ENCODE data around the gene LY6G6F.

LY6G6F gene

DNA sequence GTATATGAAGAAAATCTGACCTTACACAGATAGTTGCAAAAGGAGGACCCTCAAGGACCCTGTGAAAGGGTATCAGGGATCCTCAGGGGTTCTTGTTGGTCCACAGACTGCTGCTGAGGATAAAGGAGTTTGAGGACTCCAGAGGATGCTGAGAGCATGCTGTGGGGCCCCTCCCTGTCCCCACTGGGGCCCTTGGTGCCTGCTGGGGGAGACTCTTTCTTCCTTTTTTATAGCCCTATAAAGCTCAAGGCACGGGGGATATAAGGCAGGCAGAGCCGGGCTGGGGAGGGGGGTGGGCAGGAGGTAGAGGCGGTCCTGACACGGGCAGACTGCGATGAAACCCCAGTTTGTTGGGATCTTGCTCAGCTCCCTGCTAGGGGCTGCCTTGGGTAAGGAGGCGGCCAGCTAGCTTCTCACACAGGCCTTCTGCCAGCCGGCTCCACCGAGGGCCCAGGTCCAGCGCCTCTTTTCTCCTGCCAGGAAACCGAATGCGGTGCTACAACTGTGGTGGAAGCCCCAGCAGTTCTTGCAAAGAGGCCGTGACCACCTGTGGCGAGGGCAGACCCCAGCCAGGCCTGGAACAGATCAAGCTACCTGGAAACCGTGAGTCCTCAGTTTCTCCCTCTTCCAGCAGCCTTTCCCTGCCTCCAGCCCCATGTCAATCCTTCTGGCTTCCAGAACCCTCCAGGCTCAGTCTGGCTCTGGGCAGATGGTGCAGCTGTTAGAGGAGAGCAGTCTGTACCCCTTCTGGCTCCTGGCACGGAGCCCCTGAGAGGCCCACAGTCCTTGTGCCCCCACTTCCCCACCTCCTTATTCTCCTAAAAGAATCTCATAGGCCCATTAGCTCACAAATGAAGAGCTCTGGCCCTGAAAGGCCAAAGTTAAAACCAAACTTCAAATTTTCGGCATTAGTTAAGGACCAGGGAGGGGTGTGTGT lies 8.6 kb downstream of the LY6G6F start, which contains the start of gene LY6G6D:
Gene LY6G6D (plus strand): TSS at position 327 of the 937 bp plus-strand sequence. CDS start 8 bp downstream, at position 335.
- no peak within 1 kb of the TSS for H2AFZ ChIP-seq (ENCODE audit: low read depth, low read length, severe bottlenecking)
- H3K9me3 ChIP-seq (ENCODE audit: insufficient read depth, low read length): no peaks in the 10 kb centered on the region
- H3K27me3 ChIP-seq (ENCODE audit: low read length): no peaks in the 10 kb centered on the region
- no peaks in the 10 kb centered on the region for H3K79me2 ChIP-seq (ENCODE audit: insufficient read depth, low read length)
- no peaks in the 10 kb centered on the region for H4K20me1 ChIP-seq (ENCODE audit: low read depth, low read length)
- no peak for TF ChIP-seq EZH2phosphoT487 (conservative IDR thresholded peaks at IDR 0.05; ENCODE audit: low read length)
- TF ChIP-seq, protein P1, sequence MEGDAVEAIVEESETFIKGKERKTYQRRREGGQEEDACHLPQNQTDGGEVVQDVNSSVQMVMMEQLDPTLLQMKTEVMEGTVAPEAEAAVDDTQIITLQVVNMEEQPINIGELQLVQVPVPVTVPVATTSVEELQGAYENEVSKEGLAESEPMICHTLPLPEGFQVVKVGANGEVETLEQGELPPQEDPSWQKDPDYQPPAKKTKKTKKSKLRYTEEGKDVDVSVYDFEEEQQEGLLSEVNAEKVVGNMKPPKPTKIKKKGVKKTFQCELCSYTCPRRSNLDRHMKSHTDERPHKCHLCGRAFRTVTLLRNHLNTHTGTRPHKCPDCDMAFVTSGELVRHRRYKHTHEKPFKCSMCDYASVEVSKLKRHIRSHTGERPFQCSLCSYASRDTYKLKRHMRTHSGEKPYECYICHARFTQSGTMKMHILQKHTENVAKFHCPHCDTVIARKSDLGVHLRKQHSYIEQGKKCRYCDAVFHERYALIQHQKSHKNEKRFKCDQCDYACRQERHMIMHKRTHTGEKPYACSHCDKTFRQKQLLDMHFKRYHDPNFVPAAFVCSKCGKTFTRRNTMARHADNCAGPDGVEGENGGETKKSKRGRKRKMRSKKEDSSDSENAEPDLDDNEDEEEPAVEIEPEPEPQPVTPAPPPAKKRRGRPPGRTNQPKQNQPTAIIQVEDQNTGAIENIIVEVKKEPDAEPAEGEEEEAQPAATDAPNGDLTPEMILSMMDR (IDR thresholded peaks at IDR 0.05; ENCODE audit: insufficient read depth, low read length, poor library complexity, severe bottlenecking): no peak
- H3K4me2 ChIP-seq (ENCODE audit: low read depth, low read length, poor library complexity, severe bottlenecking): no peak within 1 kb of the TSS
- no peaks in the 10 kb centered on the region for H3K9me2 ChIP-seq (replicated peaks; ENCODE audit: insufficient read depth, low read length)
- H3K4me3 ChIP-seq (ENCODE audit: insufficient read depth, low read length, poor library complexity, severe bottlenecking): no peak within 1 kb of the TSS
- no peaks in the 10 kb centered on the region for H3K36me3 ChIP-seq (ENCODE audit: low read length)
- H3K27ac ChIP-seq (ENCODE audit: low read depth, low read length): no peak within 1 kb of the TSS
- H3K9ac ChIP-seq (ENCODE audit: low read length): no peak within 1 kb of the TSS
- H3F3A ChIP-seq (ENCODE audit: insufficient read depth): no peaks in the 10 kb centered on the region

DNA sequence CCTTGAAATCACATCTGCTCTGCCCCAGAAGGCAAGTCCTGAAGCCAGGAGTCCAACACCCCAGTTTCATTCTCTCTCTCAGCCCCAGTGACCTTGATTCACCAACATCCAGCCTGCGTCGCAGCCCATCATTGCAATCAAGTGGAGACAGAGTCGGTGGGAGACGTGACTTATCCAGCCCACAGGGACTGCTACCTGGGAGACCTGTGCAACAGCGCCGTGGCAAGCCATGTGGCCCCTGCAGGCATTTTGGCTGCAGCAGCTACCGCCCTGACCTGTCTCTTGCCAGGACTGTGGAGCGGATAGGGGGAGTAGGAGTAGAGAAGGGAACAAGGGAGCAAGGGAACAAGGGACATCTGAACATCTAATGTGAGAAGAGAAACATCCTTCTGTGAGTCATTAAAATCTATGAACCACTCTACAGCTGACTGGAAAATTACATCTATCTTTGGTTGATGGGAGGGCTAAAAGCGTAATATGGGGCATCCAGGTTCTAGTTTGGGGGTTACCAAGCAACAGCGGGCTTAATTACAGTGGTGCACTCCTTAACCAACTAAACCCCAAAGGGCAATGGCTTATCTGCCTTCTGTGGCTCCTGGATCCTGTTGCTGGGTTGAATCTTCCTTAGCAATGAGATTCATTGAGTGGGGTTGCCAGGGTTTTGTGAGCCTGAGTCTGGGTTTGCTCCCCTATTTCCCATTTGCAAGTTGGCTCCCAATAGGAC lies 11.0 kb downstream of the LY6G6F start:
- Histone ChIP-seq H3F3A (ENCODE audit: insufficient read depth) (no peaks in the 10 kb centered on the region), H3K27me3 (ENCODE audit: low read length) (no peaks in the 10 kb centered on the region), H4K20me1 (ENCODE audit: low read depth, low read length) (no peaks in the 10 kb centered on the region), H2AFZ (ENCODE audit: low read depth, low read length, severe bottlenecking) (no peak overlapping the region), H3K79me2 (ENCODE audit: insufficient read depth, low read length) (no peaks in the 10 kb centered on the region), H3K9ac (ENCODE audit: low read length) (no peak overlapping the region), H3K4me3 (ENCODE audit: insufficient read depth, low read length, poor library complexity, severe bottlenecking) (no peak overlapping the region), H3K27ac (ENCODE audit: low read depth, low read length) (no peak overlapping the region), H3K9me2 (replicated peaks; ENCODE audit: insufficient read depth, low read length) (no peaks in the 10 kb centered on the region), H3K9me3 (ENCODE audit: insufficient read depth, low read length) (no peaks in the 10 kb centered on the region), H3K36me3 (ENCODE audit: low read length) (no peaks in the 10 kb centered on the region), H3K4me2 (ENCODE audit: low read depth, low read length, poor library complexity, severe bottlenecking) (no peak overlapping the region)
- TF ChIP-seq EZH2phosphoT487 (conservative IDR thresholded peaks at IDR 0.05; ENCODE audit: low read length): no peak
- TF ChIP-seq, protein P1 (IDR thresholded peaks at IDR 0.05; ENCODE audit: insufficient read depth, low read length, poor library complexity, severe bottlenecking): no peak

DNA sequence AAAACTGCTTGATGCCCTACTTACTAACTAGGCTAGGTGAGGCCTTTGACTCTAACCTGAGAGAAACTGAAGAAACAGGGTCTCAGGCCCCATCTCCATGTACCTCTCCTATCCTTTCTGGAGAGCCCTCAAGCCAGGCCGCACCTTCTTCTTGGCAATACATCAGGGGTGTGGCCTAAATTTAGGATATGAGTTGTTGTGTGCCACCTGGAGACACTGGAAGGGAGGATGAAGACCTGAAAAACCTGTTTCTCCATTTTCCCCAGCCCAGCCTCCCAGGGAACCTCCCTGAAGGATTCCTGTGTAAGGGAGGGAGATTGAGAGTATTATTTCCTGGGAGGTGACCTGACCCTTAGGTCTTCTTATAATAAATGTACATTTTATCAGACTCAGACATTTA lies 11.6 kb downstream of the LY6G6F start:
- H3K4me3 ChIP-seq (ENCODE audit: insufficient read depth, low read length, poor library complexity, severe bottlenecking): no peak overlapping the region
- H3K27me3 ChIP-seq (ENCODE audit: low read length): no peaks in the 10 kb centered on the region
- H2AFZ ChIP-seq (ENCODE audit: low read depth, low read length, severe bottlenecking): no peak overlapping the region
- no peak overlapping the region for H3K27ac ChIP-seq (ENCODE audit: low read depth, low read length)
- no peaks in the 10 kb centered on the region for H3K79me2 ChIP-seq (ENCODE audit: insufficient read depth, low read length)
- H3K4me2 ChIP-seq (ENCODE audit: low read depth, low read length, poor library complexity, severe bottlenecking): no peak overlapping the region
- no peaks in the 10 kb centered on the region for H3K9me2 ChIP-seq (replicated peaks; ENCODE audit: insufficient read depth, low read length)
- H4K20me1 ChIP-seq (ENCODE audit: low read depth, low read length): no peaks in the 10 kb centered on the region
- H3F3A ChIP-seq (ENCODE audit: insufficient read depth): no peaks in the 10 kb centered on the region
- no peaks in the 10 kb centered on the region for H3K9me3 ChIP-seq (ENCODE audit: insufficient read depth, low read length)
- no peaks in the 10 kb centered on the region for H3K36me3 ChIP-seq (ENCODE audit: low read length)
- no peak overlapping the region for H3K9ac ChIP-seq (ENCODE audit: low read length)
- TF ChIP-seq, protein P1 (IDR thresholded peaks at IDR 0.05; ENCODE audit: insufficient read depth, low read length, poor library complexity, severe bottlenecking): no peak
- no peak for TF ChIP-seq EZH2phosphoT487 (conservative IDR thresholded peaks at IDR 0.05; ENCODE audit: low read length)
